Caco-2 (cell line): ENCODE data around the gene MBD6. TPM values are rescaled to one million over a fixed set of nuclear protein-coding genes. Genes with fewer than 3 reads are reported as not detected.

Source experiments
- BruUV-seq: library from RNA; stranded (reverse); fragments of 400-500 nt; replicated peaks from 2 replicates; lab custom pipeline; 2021; lab: Mats Ljungman, UMichigan
- CTCF ChIA-PET: fragments of 300-600 bp; sonication (Branson Sonifier 250); formaldehyde crosslinking; loops from one replicate; lab custom pipeline; 2022; ENCODE audit warnings: antibody characterized with exemption; lab: Charles Lee
- POLR2A ChIA-PET: fragments of 300-600 bp; sonication (Branson Sonifier 250); formaldehyde crosslinking; loops from one replicate; lab custom pipeline; 2022; ENCODE audit warnings: antibody characterized with exemption; lab: Charles Lee
- DNase-seq, 2 experiments: peaks; one replicate each; pipeline versions ENCODE4 v3.0.0 to v3.0.0-alpha.2; 2020 to 2022
- H3K27me3 ChIP-seq: replicated peaks from 2 replicates; pipeline ENCODE4 v1.6.0; 2011; ENCODE audit warnings: low read length; ENCODE audit not compliant: control insufficient read depth, insufficient read depth
- H3K36me3 ChIP-seq: 2 replicates; pipeline ENCODE4 v1.5.1; 2011; ENCODE audit warnings: low read length; ENCODE audit not compliant: control insufficient read depth, insufficient read depth
- H3K4me1 ChIP-seq: fragments of 250-450 bp; sonication (Bioruptor Pico); 2 replicates; pipeline ENCODE4 v1.5.1; 2020; ENCODE audit warnings: mild to moderate bottlenecking
- H3K4me3 ChIP-seq: 2 replicates; pipeline ENCODE4 v1.5.1; 2011; ENCODE audit warnings: low read depth, mild to moderate bottlenecking, control low read depth, low read length
- H3K9me3 ChIP-seq: fragments of 250-450 bp; sonication (Bioruptor Pico); 2 replicates; pipeline ENCODE4 v1.5.1; 2020; ENCODE audit warnings: mild to moderate bottlenecking, moderate library complexity
- H3K27ac Mint-ChIP-seq: one replicate; pipeline ENCODE4 v1.8.0; 2022; ENCODE audit warnings: mixed read lengths; ENCODE audit not compliant: unreplicated experiment
- H3K27me3 Mint-ChIP-seq: one replicate; pipeline ENCODE4 v1.8.0; 2022; ENCODE audit warnings: mixed read lengths; ENCODE audit not compliant: insufficient read depth, unreplicated experiment
- H3K36me3 Mint-ChIP-seq: one replicate; pipeline ENCODE4 v1.8.0; 2022; ENCODE audit warnings: mild to moderate bottlenecking, mixed read lengths; ENCODE audit not compliant: insufficient read depth, unreplicated experiment
- H3K4me1 Mint-ChIP-seq: one replicate; pipeline ENCODE4 v1.8.0; 2022; ENCODE audit warnings: low read depth, mixed read lengths; ENCODE audit not compliant: unreplicated experiment
- H3K4me3 Mint-ChIP-seq: one replicate; pipeline ENCODE4 v1.8.0; 2022; ENCODE audit warnings: mild to moderate bottlenecking, moderate library complexity, mixed read lengths; ENCODE audit not compliant: unreplicated experiment
- H3K9me3 Mint-ChIP-seq: one replicate; pipeline ENCODE4 v1.8.0; 2022; ENCODE audit warnings: mixed read lengths; ENCODE audit not compliant: unreplicated experiment
- intact Hi-C: fragments of 100-400 bp; cut with micrococcal nuclease; formaldehyde crosslinking; loops from one replicate; pipeline ENCODE4 v1.10.0; 2022; ENCODE audit not compliant: unreplicated experiment
- total RNA-seq: library from RNA; stranded (reverse); gene quantifications from 2 replicates; pipeline ENCODE4 v1.2.3, GENCODE V29; 2022
- TF ChIP-seq, protein P1 (sequence below), 2 experiments: fragments of 200-600 bp in 1 of 2; IDR thresholded peaks; 1 replicate in 1 of 2; 2 replicates in 1 of 2; pipeline versions ENCODE4 v1.5.1 to v1.8.0; 2011 to 2022; ENCODE audit warnings: antibody characterized with exemption in 1 of 2, control low read depth in 1 of 2, inconsistent platforms in 1 of 2, low read depth in 1 of 2, low read length in 1 of 2, mild to moderate bottlenecking in 1 of 2, moderate library complexity in 1 of 2; ENCODE audit not compliant: insufficient read depth in 1 of 2, severe bottlenecking in 1 of 2, unreplicated experiment in 1 of 2

The MBD6 gene
- total RNA-seq, 1 experiment from 2014 or later = 82.2 TPM

DNA sequence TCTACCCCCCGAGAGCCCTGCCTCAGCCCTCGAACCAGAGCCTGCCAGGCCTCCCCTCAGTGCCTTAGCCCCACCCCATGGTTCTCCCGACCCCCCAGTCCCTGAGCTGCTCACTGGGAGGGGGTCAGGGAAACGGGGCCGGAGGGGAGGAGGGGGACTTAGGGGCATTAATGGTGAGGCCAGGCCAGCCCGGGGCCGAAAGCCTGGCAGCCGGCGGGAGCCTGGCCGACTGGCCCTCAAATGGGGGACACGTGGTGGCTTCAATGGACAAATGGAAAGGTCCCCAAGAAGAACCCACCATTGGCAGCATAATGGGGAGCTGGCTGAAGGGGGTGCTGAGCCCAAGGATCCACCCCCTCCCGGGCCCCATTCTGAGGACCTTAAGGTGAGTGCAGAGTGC, 5.6 kb downstream of the MBD6 start:
- Mint-ChIP-seq H3K36me3 (peaks cover 66% of the 10 kb centered on the region), H3K9me3 (no peaks in the 10 kb centered on the region), H3K27me3 (no peaks in the 10 kb centered on the region), H3K4me1 (peaks cover 7% of the 10 kb centered on the region), H3K4me3 (no peak overlapping the region), H3K27ac (no peak overlapping the region)
- intact Hi-C loops = no loop called here
- Histone ChIP-seq H3K4me1 (peaks cover 12% of the 10 kb centered on the region), H3K36me3 (peaks cover 9% of the 10 kb centered on the region), H3K9me3 (no peaks in the 10 kb centered on the region), H3K27me3 (no peaks in the 10 kb centered on the region), H3K4me3 (no peak overlapping the region)
- ChIA-PET POLR2A (no interaction called here), CTCF (interaction anchor here (0.6 kb wide), 1 partner anchor 228 kb away, joined by 4 read pairs; no protein-coding TSS in a partner anchor)
- TF ChIP-seq, protein P1, sequence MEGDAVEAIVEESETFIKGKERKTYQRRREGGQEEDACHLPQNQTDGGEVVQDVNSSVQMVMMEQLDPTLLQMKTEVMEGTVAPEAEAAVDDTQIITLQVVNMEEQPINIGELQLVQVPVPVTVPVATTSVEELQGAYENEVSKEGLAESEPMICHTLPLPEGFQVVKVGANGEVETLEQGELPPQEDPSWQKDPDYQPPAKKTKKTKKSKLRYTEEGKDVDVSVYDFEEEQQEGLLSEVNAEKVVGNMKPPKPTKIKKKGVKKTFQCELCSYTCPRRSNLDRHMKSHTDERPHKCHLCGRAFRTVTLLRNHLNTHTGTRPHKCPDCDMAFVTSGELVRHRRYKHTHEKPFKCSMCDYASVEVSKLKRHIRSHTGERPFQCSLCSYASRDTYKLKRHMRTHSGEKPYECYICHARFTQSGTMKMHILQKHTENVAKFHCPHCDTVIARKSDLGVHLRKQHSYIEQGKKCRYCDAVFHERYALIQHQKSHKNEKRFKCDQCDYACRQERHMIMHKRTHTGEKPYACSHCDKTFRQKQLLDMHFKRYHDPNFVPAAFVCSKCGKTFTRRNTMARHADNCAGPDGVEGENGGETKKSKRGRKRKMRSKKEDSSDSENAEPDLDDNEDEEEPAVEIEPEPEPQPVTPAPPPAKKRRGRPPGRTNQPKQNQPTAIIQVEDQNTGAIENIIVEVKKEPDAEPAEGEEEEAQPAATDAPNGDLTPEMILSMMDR (IDR thresholded peaks at IDR 0.05; ENCODE audit: insufficient read depth in 1 of 2, low read depth in 1 of 2, low read length in 1 of 2, severe bottlenecking in 1 of 2, unreplicated experiment in 1 of 2) = no peak
- BruUV-seq = no TSS peak
- no peak for DNase-seq

DNA sequence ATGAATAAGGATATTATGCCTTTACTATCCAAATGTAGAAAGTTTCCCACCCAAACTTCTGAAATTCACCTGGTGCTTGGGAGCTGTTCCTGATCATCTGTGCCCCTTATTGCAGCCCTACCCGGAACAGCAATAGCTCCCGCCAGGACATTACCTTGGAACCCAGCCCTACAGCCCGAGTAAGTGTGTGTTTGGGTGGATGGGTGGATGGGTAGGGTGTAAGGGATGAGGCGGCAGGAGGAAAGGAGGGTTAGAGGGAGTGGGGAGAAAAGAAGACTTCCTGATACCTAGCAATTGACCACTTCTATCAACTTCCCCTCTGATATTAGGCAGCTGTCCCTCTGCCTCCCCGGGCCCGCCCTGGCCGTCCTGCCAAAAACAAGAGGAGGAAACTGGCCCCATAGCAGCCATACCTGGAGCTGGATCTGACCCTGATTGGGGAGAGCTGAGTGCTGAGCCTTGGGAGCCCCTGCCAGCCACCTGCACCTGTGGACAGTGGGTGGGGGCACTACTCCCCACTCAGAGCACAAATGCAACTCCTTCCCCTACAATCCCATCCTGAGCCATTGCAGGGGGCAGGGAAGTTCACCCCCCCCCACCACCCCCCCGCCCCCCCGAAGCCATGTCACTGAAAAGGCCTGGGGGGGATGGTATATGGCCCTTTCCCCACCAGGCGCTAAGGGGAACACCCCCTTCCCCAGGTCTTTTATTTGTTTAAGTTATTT, 6.4 kb downstream of the MBD6 start:
- POLR2A ChIA-PET = no interaction called here
- TF ChIP-seq, protein P1 (IDR thresholded peaks at IDR 0.05; ENCODE audit: insufficient read depth in 1 of 2, low read depth in 1 of 2, low read length in 1 of 2, severe bottlenecking in 1 of 2, unreplicated experiment in 1 of 2) = no peak
- Mint-ChIP-seq H3K9me3 (no peaks in the 10 kb centered on the region), H3K27ac (no peak overlapping the region), H3K4me1 (peaks cover 7% of the 10 kb centered on the region), H3K27me3 (no peaks in the 10 kb centered on the region), H3K36me3 (peaks cover 66% of the 10 kb centered on the region), H3K4me3 (no peak overlapping the region)
- H3K4me3 ChIP-seq = no peak overlapping the region
- no peaks in the 10 kb centered on the region for H3K27me3 ChIP-seq
- DNase-seq = no peak
- H3K4me1 ChIP-seq = peaks cover 10% of the 10 kb centered on the region
- intact Hi-C loops = no loop called here
- H3K9me3 ChIP-seq = no peaks in the 10 kb centered on the region
- H3K36me3 ChIP-seq = peaks cover 9% of the 10 kb centered on the region
- no TSS peak for BruUV-seq
- CTCF ChIA-PET = no interaction called here

DNA sequence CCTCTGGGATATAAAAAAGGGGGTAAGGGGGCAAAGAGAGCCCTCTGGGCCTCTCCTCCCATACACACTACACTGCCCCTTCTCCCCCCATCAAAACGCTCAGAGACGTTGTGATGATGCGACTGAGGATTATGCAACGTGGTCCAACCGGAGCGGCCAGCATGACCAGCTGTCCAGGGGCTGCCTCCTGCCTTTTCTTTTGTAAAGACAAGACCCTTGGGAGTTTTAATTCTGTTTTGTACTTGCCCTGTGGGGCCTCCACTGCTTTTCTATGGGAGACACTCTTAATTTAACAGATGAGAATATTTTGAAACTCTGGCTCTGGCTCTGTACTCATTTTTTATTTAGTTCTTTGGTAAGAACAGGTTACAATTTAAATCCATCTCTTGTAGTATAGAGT, 7.2 kb downstream of the MBD6 start:
- TF ChIP-seq, protein P1 (IDR thresholded peaks at IDR 0.05; ENCODE audit: insufficient read depth in 1 of 2, low read depth in 1 of 2, low read length in 1 of 2, severe bottlenecking in 1 of 2, unreplicated experiment in 1 of 2) = no peak
- DNase-seq = no peak
- Histone ChIP-seq H3K4me1 (peaks cover 1% of the 10 kb centered on the region; the same call in 1 of the 2 replicates), H3K36me3 (peaks cover 9% of the 10 kb centered on the region), H3K27me3 (no peaks in the 10 kb centered on the region), H3K9me3 (no peaks in the 10 kb centered on the region), H3K4me3 (no peak overlapping the region)
- BruUV-seq = TSS peak; percentile 27
- ChIA-PET POLR2A (no interaction called here), CTCF (no interaction called here)
- Mint-ChIP-seq H3K27me3 (no peaks in the 10 kb centered on the region), H3K4me1 (no peaks in the 10 kb centered on the region), H3K27ac (no peak overlapping the region), H3K4me3 (no peak overlapping the region), H3K9me3 (no peaks in the 10 kb centered on the region), H3K36me3 (peaks cover 70% of the 10 kb centered on the region)
- intact Hi-C loops = no loop called here
